Measurements from ENCODE around the gene NOL4L. TPM values are rescaled to one million over a fixed set of nuclear protein-coding genes. Genes with fewer than 3 reads are reported as not detected.

NOL4L gene
- total RNA-seq, 2 donors from 2014 or later: 18.0 to 59.7 TPM

GRCh38 chr20:32474009-32474716 is 111.0 kb downstream of the NOL4L start:
- intact Hi-C loops (cut with DNase I): no loop called here
- DNase-seq (ENCODE audit: low spot score): no peak
- Histone ChIP-seq H3K9me3 (no peaks in the 10 kb centered on the region), H3K27me3 (replicated peaks; ENCODE audit: insufficient read depth) (no peaks in the 10 kb centered on the region), H3K4me1 (replicated peaks) (peaks cover 27% of the 10 kb centered on the region), H3K4me3 (peak overlapping the region in 1 of 2 donors; percentile 21), H3K36me3 (no peaks in the 10 kb centered on the region), H3K27ac (peak overlapping the region; percentile 82 to 83)
- 51% methylated on average over 16 of the region's 18 CpGs for WGBS
- no peak for TF ChIP-seq POLR2AphosphoS5 (IDR thresholded peaks at IDR 0.05)
- no peak for TF ChIP-seq CTCF (IDR thresholded peaks at IDR 0.05)
- TF ChIP-seq POLR2A (IDR thresholded peaks at IDR 0.05): no peak

- H3K27ac ChIP-seq: peak overlapping the region in 1 of 2 donors; percentile 82
- H3K36me3 ChIP-seq: no peaks in the 10 kb centered on the region
- no peak overlapping the region for H3K4me3 ChIP-seq
- H3K4me1 ChIP-seq (replicated peaks): peaks cover 27% of the 10 kb centered on the region
- H3K9me3 ChIP-seq: no peaks in the 10 kb centered on the region
- 51% methylated on average over 24 of the region's 29 CpGs for WGBS
- intact Hi-C loops (cut with DNase I): no loop called here
- TF ChIP-seq CTCF (IDR thresholded peaks at IDR 0.05) (no peak), POLR2AphosphoS5 (IDR thresholded peaks at IDR 0.05) (no peak), POLR2A (IDR thresholded peaks at IDR 0.05) (no peak)
- DNase-seq (ENCODE audit: low spot score): no peak
- no peaks in the 10 kb centered on the region for H3K27me3 ChIP-seq (replicated peaks; ENCODE audit: insufficient read depth)
These were observed 111.7 kb downstream of the NOL4L start for GRCh38 chr20:32473231-32474008.

- H3K4me3 ChIP-seq: no peak overlapping the region
- H3K27ac ChIP-seq: no peak overlapping the region
- TF ChIP-seq CTCF (IDR thresholded peaks at IDR 0.05): no peak
- TF ChIP-seq POLR2AphosphoS5 (IDR thresholded peaks at IDR 0.05): no peak
- TF ChIP-seq POLR2A (IDR thresholded peaks at IDR 0.05): no peak
- peaks cover 27% of the 10 kb centered on the region for H3K4me1 ChIP-seq (replicated peaks)
- 84% methylated on average over 4 of the region's 6 CpGs for WGBS
- no peaks in the 10 kb centered on the region for H3K36me3 ChIP-seq
- H3K9me3 ChIP-seq: no peaks in the 10 kb centered on the region
- no peak for DNase-seq (ENCODE audit: low spot score)
- intact Hi-C loops (cut with DNase I): no loop called here
- no peaks in the 10 kb centered on the region for H3K27me3 ChIP-seq (replicated peaks; ENCODE audit: insufficient read depth)
These were observed 112.4 kb downstream of the NOL4L start for GRCh38 chr20:32472581-32473207.

GRCh38 chr20:32470940-32471339 is 114.2 kb downstream of the NOL4L start:
- DNase-seq (ENCODE audit: low spot score): no peak
- Histone ChIP-seq H3K4me3 (no peak overlapping the region), H3K4me1 (replicated peaks) (peaks cover 19% of the 10 kb centered on the region), H3K9me3 (no peaks in the 10 kb centered on the region), H3K27me3 (replicated peaks; ENCODE audit: insufficient read depth) (no peaks in the 10 kb centered on the region), H3K36me3 (no peaks in the 10 kb centered on the region), H3K27ac (no peak overlapping the region)
- intact Hi-C loops (cut with DNase I): no loop called here
- WGBS: 67% methylated on average over 9 of the region's 9 CpGs
- no peak for TF ChIP-seq CTCF (IDR thresholded peaks at IDR 0.05)
- TF ChIP-seq POLR2A (IDR thresholded peaks at IDR 0.05): no peak
- TF ChIP-seq POLR2AphosphoS5 (IDR thresholded peaks at IDR 0.05): no peak
